GM12878 (cell line): Measurements from ENCODE around the gene DCAF4. TPM values are rescaled to one million over a fixed set of nuclear protein-coding genes. Genes with fewer than 3 reads are reported as not detected.

Experiments
- ATAC-seq: fragments of 200-7000 bp; cut with Tn5 transposase; 3 replicates; pipeline ENCODE4 v1.9.1; 2020; ENCODE audit warnings: mild to moderate bottlenecking, moderate library complexity
- BruUV-seq: library from RNA; stranded (reverse); fragments of 400-500 nt; replicated peaks from 2 replicates; lab custom pipeline; 2021; lab: Mats Ljungman, UMichigan
- CTCF ChIA-PET: fragments of 300-600 bp; sonication (Branson Sonifier 250); formaldehyde crosslinking; extraction: SDS; loops from one replicate; lab custom pipeline; 2021; ENCODE audit warnings: inconsistent platforms; lab: Yijun Ruan, JAX
- POLR2A ChIA-PET: fragments of 350-600 bp; formaldehyde crosslinking; extraction: SDS; loops from one replicate; lab custom pipeline; 2021; ENCODE audit warnings: inconsistent platforms; lab: Charles Lee
- RAD21 ChIA-PET: fragments of 300-600 bp; sonication (Branson Sonifier 250); formaldehyde crosslinking; loops from one replicate; lab custom pipeline; 2023; ENCODE audit warnings: antibody characterized with exemption; ENCODE audit not compliant: unreplicated experiment; lab: Charles Lee
- SMC1A ChIA-PET: fragments of 300-600 bp; sonication (Branson Sonifier 250); formaldehyde crosslinking; loops from one replicate; lab custom pipeline; 2023; ENCODE audit not compliant: unreplicated experiment, uncharacterized antibody; lab: Charles Lee
- DNase-seq: peaks from one replicate; pipeline ENCODE4 v3.0.0-alpha.2; 2011; ENCODE audit warnings: low read depth, low spot score
- FAIRE-seq: peaks from 3 replicates; lab custom pipeline; 2011; peaks lifted over from hg19 to GRCh38; lab: Jason Lieb, UNC
- H2AFZ ChIP-seq: 2 replicates; pipeline ENCODE4 v1.6.0; 2011; ENCODE audit warnings: low read depth, low read length, control low read depth; ENCODE audit not compliant: control insufficient read depth
- H3K27ac ChIP-seq: 2 replicates; pipeline ENCODE4 v1.5.1; 2011; ENCODE audit warnings: control low read depth; ENCODE audit not compliant: control insufficient read depth, insufficient read depth
- H3K27me3 ChIP-seq, 2 experiments: replicated peaks in 1 of 2; 2 replicates each; pipeline versions ENCODE4 v1.6.0 to v1.6.1; 2011; ENCODE audit warnings: low read length in 1 of 2; ENCODE audit not compliant: control insufficient read depth in 2 of 2, insufficient read depth in 2 of 2
- H3K36me3 ChIP-seq, 2 experiments: 2 replicates each; pipeline ENCODE4 v1.5.1; 2011; ENCODE audit warnings: low read length in 1 of 2; ENCODE audit not compliant: control insufficient read depth in 2 of 2, insufficient read depth in 2 of 2
- H3K4me1 ChIP-seq: 2 replicates; pipeline ENCODE4 v1.6.1; 2011; ENCODE audit warnings: mild to moderate bottlenecking, low read length, moderate library complexity, mixed read lengths; ENCODE audit not compliant: control insufficient read depth, insufficient read depth
- H3K4me2 ChIP-seq: 2 replicates; pipeline ENCODE4 v1.6.0; 2011; ENCODE audit warnings: control low read depth; ENCODE audit not compliant: control insufficient read depth, insufficient read depth
- H3K4me3 ChIP-seq: fragments of 200-600 bp; sonication (generic); 2 replicates; pipeline ENCODE4 v1.5.1; 2016
- H3K79me2 ChIP-seq: 2 replicates; pipeline ENCODE4 v1.6.0; 2011; ENCODE audit warnings: low read length; ENCODE audit not compliant: control insufficient read depth, insufficient read depth
- H3K9ac ChIP-seq: 2 replicates; pipeline ENCODE4 v1.8.0; 2011; ENCODE audit warnings: low read length, control low read depth, mixed read lengths; ENCODE audit not compliant: control insufficient read depth, insufficient read depth
- H3K9me3 ChIP-seq: replicated peaks from 3 replicates; pipeline ENCODE4 v1.5.1; 2011; ENCODE audit warnings: mild to moderate bottlenecking, low read length; ENCODE audit not compliant: control insufficient read depth, insufficient read depth
- H4K20me1 ChIP-seq: 2 replicates; pipeline ENCODE4 v1.6.0; 2011; ENCODE audit not compliant: control insufficient read depth, insufficient read depth
- BACH1 ChIP-seq: fragments of 450-650 bp; IDR thresholded peaks from 2 replicates; pipeline ENCODE4 v1.6.1; 2017; ENCODE audit warnings: mild to moderate bottlenecking, borderline replicate concordance
- DPF2 ChIP-seq: fragments of 450-650 bp; IDR thresholded peaks from 2 replicates; pipeline ENCODE4 v1.6.1; 2017; ENCODE audit warnings: mild to moderate bottlenecking
- EGR1 ChIP-seq, 2 experiments: IDR thresholded peaks; 1 replicate in 1 of 2; 2 replicates in 1 of 2; pipeline ENCODE4 v1.6.1; 2011 to 2012; ENCODE audit warnings: low read depth in 2 of 2, low read length in 2 of 2, borderline replicate concordance in 1 of 2, mild to moderate bottlenecking in 1 of 2, moderate library complexity in 1 of 2
- ELK1 ChIP-seq: IDR thresholded peaks from 2 replicates; pipeline ENCODE4 v1.6.1; 2012; ENCODE audit warnings: low read depth, low read length, improper control_type of control experiment
- EP300 ChIP-seq, 2 experiments: fragments of 150-350 bp in 1 of 2; IDR thresholded peaks; 2 replicates each; pipeline ENCODE4 v1.6.1; 2011 to 2012; ENCODE audit warnings: low read depth in 2 of 2, low read length in 2 of 2, borderline replicate concordance in 1 of 2, improper control_type of control experiment in 1 of 2, inconsistent platforms in 1 of 2; ENCODE audit not compliant: control insufficient read depth in 1 of 2
- FOXK2 ChIP-seq: fragments of 450-650 bp; IDR thresholded peaks from 2 replicates; pipeline ENCODE4 v1.6.1; 2017; ENCODE audit warnings: mild to moderate bottlenecking, moderate library complexity
- HDAC6 ChIP-seq: fragments of 200-600 bp; sonication (generic); IDR thresholded peaks from one replicate; pipeline ENCODE4 v1.8.0; 2017; ENCODE audit warnings: antibody characterized with exemption; ENCODE audit not compliant: unreplicated experiment
- IKZF1 ChIP-seq: fragments of 450-650 bp; conservative IDR thresholded peaks from 2 replicates; pipeline ENCODE4 v1.6.1; 2017; ENCODE audit warnings: antibody characterized with exemption, mild to moderate bottlenecking
- NFYB ChIP-seq: IDR thresholded peaks from 2 replicates; pipeline ENCODE4 v1.6.1; 2011; ENCODE audit warnings: low read depth, mild to moderate bottlenecking, low read length, improper control_type of control experiment, moderate library complexity; ENCODE audit not compliant: insufficient read depth
- NR2C1 ChIP-seq: fragments of 450-650 bp; IDR thresholded peaks from 2 replicates; pipeline ENCODE4 v1.6.1; 2017; ENCODE audit warnings: antibody characterized with exemption, mild to moderate bottlenecking, moderate library complexity
- POU2F2 ChIP-seq: IDR thresholded peaks from 3 replicates; pipeline ENCODE4 v1.6.1; 2011; ENCODE audit warnings: low read depth, mild to moderate bottlenecking, low read length, borderline replicate concordance
- RB1 ChIP-seq: fragments of 450-650 bp; formaldehyde crosslinking; IDR thresholded peaks from 2 replicates; pipeline ENCODE4 v1.6.1; 2017; ENCODE audit warnings: mild to moderate bottlenecking, borderline replicate concordance
- RELB ChIP-seq: fragments of 450-650 bp; IDR thresholded peaks from 2 replicates; pipeline ENCODE4 v1.6.1; 2017; ENCODE audit warnings: low read depth, mild to moderate bottlenecking, moderate library complexity
- RFX5 ChIP-seq: IDR thresholded peaks from 2 replicates; pipeline ENCODE4 v1.6.1; 2011; ENCODE audit warnings: low read depth, low read length, improper control_type of control experiment
- SREBF1 ChIP-seq: IDR thresholded peaks from 2 replicates; pipeline ENCODE4 v1.6.1; 2012; ENCODE audit warnings: mild to moderate bottlenecking, low read length
- SREBF2 ChIP-seq: IDR thresholded peaks from 2 replicates; pipeline ENCODE4 v1.6.1; 2012; ENCODE audit warnings: mild to moderate bottlenecking, low read length
- SUZ12 ChIP-seq: fragments of 200-600 bp; sonication (generic); IDR thresholded peaks from one replicate; pipeline ENCODE4 v1.6.1; 2018; ENCODE audit warnings: antibody characterized with exemption, mild to moderate bottlenecking; ENCODE audit not compliant: unreplicated experiment
- WRNIP1 ChIP-seq: IDR thresholded peaks from 2 replicates; pipeline ENCODE4 v1.6.1; 2011; ENCODE audit warnings: low read depth, low read length, improper control_type of control experiment, borderline replicate concordance
- ZNF207 ChIP-seq: fragments of 450-650 bp; IDR thresholded peaks from 2 replicates; pipeline ENCODE4 v1.6.1; 2014; ENCODE audit warnings: antibody characterized with exemption, mild to moderate bottlenecking, borderline replicate concordance
- WGBS: methylation state at CpG from one replicate; pipeline ENCODE4 v1.1.6; 2016; ENCODE audit warnings: low lambda C conversion rate; ENCODE audit not compliant: insufficient replicate concordance, insufficient coverage; ENCODE audit errors: missing lambda C conversion rate; 5-methylcytosine and 5-hydroxymethylcytosine counted together
- in situ Hi-C: fragments of 300-500 bp; cut with MboI; formaldehyde crosslinking; loops from 9 replicates; pipeline ENCODE4 v1.14.3; 2018; ENCODE audit warnings: mixed read lengths
- intact Hi-C: fragments of 100-400 bp; cut with micrococcal nuclease; formaldehyde crosslinking; loops from one replicate; pipeline ENCODE4 v1.14.2; 2022; ENCODE audit not compliant: unreplicated experiment
- polyA plus RNA-seq, 11 experiments: library from polyadenylated mRNA; depleted of rRNA in 4 of 11; unstranded in 6 of 11; stranded (reverse) in 5 of 11; fragments of >200 nt; fragmentation: Nextera tagmentation in 4 of 11; fragmentation: Illumina TruSeq in 1 of 11; extraction: Ambion mirVana in 4 of 11; extraction: Trizol in 1 of 11; gene quantifications; 1 replicate in 1 of 11; 2 replicates in 10 of 11; pipeline versions ENCODE4 v1.2.1 to v1.2.3, GENCODE V29; 2011 to 2016; ENCODE audit warnings: inconsistent platforms in 2 of 11, missing spikeins in 2 of 11, low read depth in 1 of 11
- total RNA-seq, 4 experiments: library from RNA; depleted of rRNA in 3 of 4; stranded (reverse); fragments of >200 nt in 3 of 4; fragmentation: Illumina TruSeq in 1 of 4; extraction: Trizol in 1 of 4; gene quantifications; 2 replicates each; pipeline versions ENCODE4 v1.2.1 to v1.2.3, GENCODE V29; 2013 to 2021
- TF ChIP-seq, protein P1 (sequence below): fragments of 150-350 bp; IDR thresholded peaks from 2 replicates; pipeline ENCODE4 v1.6.1; 2016; ENCODE audit warnings: low read depth, low read length

DCAF4 gene
- total and polyA plus RNA-seq, 10 of the 15 experiments (the other 5 are each of a cell fraction or from before 2014, with no cell fraction given) = 2.6 to 51.1 (median 21.0) TPM

DNA sequence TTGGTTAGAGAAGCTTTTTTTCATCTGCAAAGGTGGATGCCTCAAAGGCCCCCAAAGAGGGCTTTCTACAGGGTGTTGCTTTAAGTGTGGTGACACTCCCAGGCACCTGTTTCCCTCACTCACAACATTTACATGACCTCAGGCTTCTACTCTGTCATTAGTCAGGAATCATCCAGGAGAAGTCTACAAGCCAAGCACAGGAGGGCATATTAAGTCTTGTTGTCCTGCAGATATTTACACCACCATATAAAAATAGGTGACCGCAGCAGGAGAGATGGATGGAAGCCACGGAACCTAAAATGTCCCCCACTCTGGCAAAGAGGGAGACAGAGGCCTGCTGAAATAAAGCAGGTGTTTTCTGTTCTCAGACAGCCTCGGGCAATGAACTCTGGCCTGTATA is 24.9 kb upstream of the DCAF4 start:
- Histone ChIP-seq H3K27ac (no peak overlapping the region), H3K4me2 (no peak overlapping the region), H3K79me2 (no peaks in the 10 kb centered on the region), H3K36me3 (no peaks in the 10 kb centered on the region), H3K27me3 (no peaks in the 10 kb centered on the region), H2AFZ (no peak overlapping the region), H3K9ac (no peak overlapping the region), H4K20me1 (no peaks in the 10 kb centered on the region), H3K4me3 (no peak overlapping the region), H3K4me1 (no peaks in the 10 kb centered on the region), H3K9me3 (no peaks in the 10 kb centered on the region)
- in situ Hi-C loops = no loop called here
- 98% methylated on average over 3 of the region's 3 CpGs for WGBS
- ChIA-PET RAD21 (no interaction called here), CTCF (interaction anchor here (14.5 kb wide), 1 partner anchor 386 kb away, joined by 520 read pairs; no protein-coding TSS in a partner anchor), SMC1A (no interaction called here), POLR2A (no interaction called here)
- TF ChIP-seq, protein P1, sequence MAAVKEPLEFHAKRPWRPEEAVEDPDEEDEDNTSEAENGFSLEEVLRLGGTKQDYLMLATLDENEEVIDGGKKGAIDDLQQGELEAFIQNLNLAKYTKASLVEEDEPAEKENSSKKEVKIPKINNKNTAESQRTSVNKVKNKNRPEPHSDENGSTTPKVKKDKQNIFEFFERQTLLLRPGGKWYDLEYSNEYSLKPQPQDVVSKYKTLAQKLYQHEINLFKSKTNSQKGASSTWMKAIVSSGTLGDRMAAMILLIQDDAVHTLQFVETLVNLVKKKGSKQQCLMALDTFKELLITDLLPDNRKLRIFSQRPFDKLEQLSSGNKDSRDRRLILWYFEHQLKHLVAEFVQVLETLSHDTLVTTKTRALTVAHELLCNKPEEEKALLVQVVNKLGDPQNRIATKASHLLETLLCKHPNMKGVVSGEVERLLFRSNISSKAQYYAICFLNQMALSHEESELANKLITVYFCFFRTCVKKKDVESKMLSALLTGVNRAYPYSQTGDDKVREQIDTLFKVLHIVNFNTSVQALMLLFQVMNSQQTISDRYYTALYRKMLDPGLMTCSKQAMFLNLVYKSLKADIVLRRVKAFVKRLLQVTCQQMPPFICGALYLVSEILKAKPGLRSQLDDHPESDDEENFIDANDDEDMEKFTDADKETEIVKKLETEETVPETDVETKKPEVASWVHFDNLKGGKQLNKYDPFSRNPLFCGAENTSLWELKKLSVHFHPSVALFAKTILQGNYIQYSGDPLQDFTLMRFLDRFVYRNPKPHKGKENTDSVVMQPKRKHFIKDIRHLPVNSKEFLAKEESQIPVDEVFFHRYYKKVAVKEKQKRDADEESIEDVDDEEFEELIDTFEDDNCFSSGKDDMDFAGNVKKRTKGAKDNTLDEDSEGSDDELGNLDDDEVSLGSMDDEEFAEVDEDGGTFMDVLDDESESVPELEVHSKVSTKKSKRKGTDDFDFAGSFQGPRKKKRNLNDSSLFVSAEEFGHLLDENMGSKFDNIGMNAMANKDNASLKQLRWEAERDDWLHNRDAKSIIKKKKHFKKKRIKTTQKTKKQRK = no peak
- TF ChIP-seq FOXK2 (no peak), SREBF2 (no peak), POU2F2 (no peak), BACH1 (no peak), RFX5 (no peak), ZNF207 (no peak), DPF2 (no peak), HDAC6 (no peak), WRNIP1 (no peak), EP300 (IDR thresholded peaks at IDR 0.05; ENCODE audit: borderline replicate concordance in 1 of 2, control insufficient read depth in 1 of 2, low read depth in 2 of 2, low read length in 2 of 2) (no peak), EGR1 (IDR thresholded peaks at IDR 0.05; ENCODE audit: borderline replicate concordance in 1 of 2, low read depth in 2 of 2, low read length in 2 of 2) (no peak), SREBF1 (no peak), ELK1 (no peak), NFYB (no peak), RB1 (no peak), NR2C1 (no peak), SUZ12 (no peak), RELB (no peak), IKZF1 (no peak)
- BruUV-seq = no TSS peak
- DNase-seq (no peak), ATAC-seq (no peak), FAIRE-seq (no peak)
- intact Hi-C loops = no loop called here
